Mesendoderm (in vitro differentiated cells): ENCODE measurements around the gene TTC3.
A peak's percentile ranks its signal among the peaks of the same experiment; 100 is the strongest.

Experiments used
- DNase-seq: peaks from one replicate; pipeline ENCODE4 v3.0.0; 2013
- H2AK5ac ChIP-seq: 2 replicates; pipeline ENCODE4 v1.6.1; 2013; ENCODE audit warnings: low read length, inconsistent platforms
- H2BK120ac ChIP-seq: 2 replicates; pipeline ENCODE4 v1.6.1; 2013; ENCODE audit warnings: low read depth, mild to moderate bottlenecking, low read length, moderate library complexity, mixed read lengths
- H2BK15ac ChIP-seq: replicated peaks from 2 replicates; pipeline ENCODE4 v1.6.1; 2013; ENCODE audit warnings: low read depth, mild to moderate bottlenecking, moderate library complexity
- H2BK5ac ChIP-seq: 2 replicates; pipeline ENCODE4 v1.6.1; 2013; ENCODE audit warnings: low read length, inconsistent platforms
- H3K18ac ChIP-seq: 2 replicates; pipeline ENCODE4 v1.6.1; 2013; ENCODE audit warnings: mild to moderate bottlenecking, low read length, mixed read lengths
- H3K23ac ChIP-seq: one replicate; pipeline ENCODE4 v1.6.1; 2013; ENCODE audit warnings: low read length
- H3K27ac ChIP-seq: 2 replicates; pipeline ENCODE4 v1.5.1; 2013; ENCODE audit warnings: low read depth, mild to moderate bottlenecking, inconsistent platforms, low read length, moderate library complexity
- H3K27me3 ChIP-seq: 2 replicates; pipeline ENCODE4 v1.6.1; 2013; ENCODE audit warnings: low read length, control low read depth, mild to moderate bottlenecking, inconsistent platforms; ENCODE audit not compliant: insufficient read depth, poor library complexity
- H3K36me3 ChIP-seq: 2 replicates; pipeline ENCODE4 v1.6.1; 2013; ENCODE audit warnings: low read length, inconsistent platforms; ENCODE audit not compliant: control insufficient read depth, insufficient read depth
- H3K4ac ChIP-seq: one replicate; pipeline ENCODE4 v1.6.1; 2013; ENCODE audit warnings: low read depth, mild to moderate bottlenecking, low read length, moderate library complexity
- H3K4me1 ChIP-seq: 2 replicates; pipeline ENCODE4 v1.6.1; 2013; ENCODE audit warnings: low read depth, low read length, inconsistent platforms; ENCODE audit not compliant: control insufficient read depth
- H3K4me2 ChIP-seq: 2 replicates; pipeline ENCODE4 v1.6.1; 2013; ENCODE audit warnings: low read length
- H3K4me3 ChIP-seq: 2 replicates; pipeline ENCODE4 v1.5.1; 2013; ENCODE audit warnings: mild to moderate bottlenecking, low read length
- H3K56ac ChIP-seq: one replicate; pipeline ENCODE4 v1.6.1; 2013; ENCODE audit warnings: low read length
- H3K79me1 ChIP-seq: 2 replicates; pipeline ENCODE4 v1.6.1; 2013; ENCODE audit warnings: low read length, inconsistent platforms
- H3K79me2 ChIP-seq: 2 replicates; pipeline ENCODE4 v1.6.1; 2013; ENCODE audit warnings: mild to moderate bottlenecking, low read length; ENCODE audit not compliant: control insufficient read depth, insufficient read depth
- H3K9ac ChIP-seq: 2 replicates; pipeline ENCODE4 v1.6.1; 2013; ENCODE audit warnings: low read length, inconsistent platforms
- H4K5ac ChIP-seq: one replicate; pipeline ENCODE4 v1.6.1; 2013; ENCODE audit warnings: low read length
- H4K8ac ChIP-seq: one replicate; pipeline ENCODE4 v1.6.1; 2013; ENCODE audit warnings: low read depth, mild to moderate bottlenecking, control low read depth, low read length, moderate library complexity
- WGBS: extraction: QIAGEN DNeasy Blood & Tissue Kit; methylation state at CpG from one replicate; pipeline ENCODE4 v1.1.7; 2013; ENCODE audit warnings: low lambda C conversion rate, missing lambda C conversion rate; ENCODE audit not compliant: insufficient coverage; ENCODE audit errors: extremely low coverage; 5-methylcytosine and 5-hydroxymethylcytosine counted together

The TTC3 gene

GRCh38 chr21:37073417-37074196, 553 bp downstream of the TTC3 start:
- Histone ChIP-seq H3K79me1 (peaks cover 9% of the 10 kb centered on the region), H4K8ac (no peak overlapping the region), H3K36me3 (no peaks in the 10 kb centered on the region), H3K18ac (peak overlapping the region; percentile 23), H3K4me3 (peak overlapping the region; percentile 33), H2BK15ac (no peak overlapping the region), H3K4me1 (no peaks in the 10 kb centered on the region), H3K27me3 (peaks cover 2% of the 10 kb centered on the region), H3K9ac (peak overlapping the region; percentile 67), H3K23ac (peak overlapping the region; percentile 17), H3K4me2 (peak overlapping the region; percentile 56), H3K56ac (peak overlapping the region; percentile 93), H2BK120ac (no peak overlapping the region), H3K27ac (no peak overlapping the region), H3K79me2 (peaks cover 5% of the 10 kb centered on the region), H3K4ac (no peak overlapping the region), H2AK5ac (no peak overlapping the region), H2BK5ac (no peak overlapping the region), H4K5ac (no peak overlapping the region)
- no CpG with 5 or more reads among the region's 70 CpGs for WGBS
- DNase-seq = no peak

GRCh38 chr21:37074197-37074510, 1.1 kb downstream of the TTC3 start:
- no peak overlapping the region for H3K4ac ChIP-seq
- H3K4me3 ChIP-seq = peak overlapping the region; percentile 33
- H3K4me2 ChIP-seq = peak overlapping the region; percentile 56
- no CpG with 5 or more reads among the region's 13 CpGs for WGBS
- H2AK5ac ChIP-seq = no peak overlapping the region
- H2BK15ac ChIP-seq = no peak overlapping the region
- H3K23ac ChIP-seq = peak overlapping the region; percentile 17
- peaks cover 2% of the 10 kb centered on the region for H3K27me3 ChIP-seq
- no peak overlapping the region for H3K18ac ChIP-seq
- DNase-seq = no peak
- no peak overlapping the region for H2BK5ac ChIP-seq
- peaks cover 9% of the 10 kb centered on the region for H3K79me1 ChIP-seq
- no peaks in the 10 kb centered on the region for H3K36me3 ChIP-seq
- no peak overlapping the region for H4K5ac ChIP-seq
- H2BK120ac ChIP-seq = no peak overlapping the region
- H3K9ac ChIP-seq = peak overlapping the region; percentile 67
- H3K79me2 ChIP-seq = peaks cover 5% of the 10 kb centered on the region
- no peak overlapping the region for H4K8ac ChIP-seq
- H3K56ac ChIP-seq = peak overlapping the region; percentile 93
- H3K4me1 ChIP-seq = no peaks in the 10 kb centered on the region
- no peak overlapping the region for H3K27ac ChIP-seq

GRCh38 chr21:37074546-37074945, 1.5 kb downstream of the TTC3 start:
- Histone ChIP-seq H3K23ac (no peak overlapping the region), H3K18ac (no peak overlapping the region), H2BK120ac (no peak overlapping the region), H3K56ac (peak overlapping the region; percentile 93), H3K4me1 (no peaks in the 10 kb centered on the region), H3K4me2 (peak overlapping the region; percentile 56), H3K36me3 (no peaks in the 10 kb centered on the region), H3K4ac (no peak overlapping the region), H3K9ac (peak overlapping the region; percentile 67), H3K79me2 (peaks cover 5% of the 10 kb centered on the region), H2BK15ac (no peak overlapping the region), H2BK5ac (no peak overlapping the region), H3K4me3 (no peak overlapping the region), H3K27ac (no peak overlapping the region), H3K79me1 (peaks cover 9% of the 10 kb centered on the region), H2AK5ac (no peak overlapping the region), H4K8ac (no peak overlapping the region), H3K27me3 (peaks cover 2% of the 10 kb centered on the region), H4K5ac (no peak overlapping the region)
- DNase-seq = no peak
- WGBS = no CpG with 5 or more reads among the region's 9 CpGs

- Histone ChIP-seq H3K56ac (no peak overlapping the region), H3K4me3 (no peak overlapping the region), H3K27ac (no peak overlapping the region), H3K4me2 (no peak overlapping the region), H3K9ac (no peak overlapping the region), H4K8ac (no peak overlapping the region), H2BK5ac (no peak overlapping the region), H3K36me3 (no peaks in the 10 kb centered on the region), H3K18ac (no peak overlapping the region), H3K4me1 (no peaks in the 10 kb centered on the region), H4K5ac (no peak overlapping the region), H3K4ac (no peak overlapping the region), H2BK120ac (no peak overlapping the region), H3K79me1 (peaks cover 9% of the 10 kb centered on the region), H2AK5ac (no peak overlapping the region), H2BK15ac (no peak overlapping the region), H3K79me2 (peaks cover 5% of the 10 kb centered on the region), H3K23ac (no peak overlapping the region), H3K27me3 (peaks cover 2% of the 10 kb centered on the region)
- DNase-seq = no peak
- WGBS = no CpG with 5 or more reads among the region's 4 CpGs
These were observed 2.2 kb downstream of the TTC3 start for GRCh38 chr21:37075214-37075770.

- H3K9ac ChIP-seq = no peak overlapping the region
- H3K56ac ChIP-seq = no peak overlapping the region
- peaks cover 9% of the 10 kb centered on the region for H3K79me1 ChIP-seq
- no peak overlapping the region for H3K23ac ChIP-seq
- peaks cover 2% of the 10 kb centered on the region for H3K27me3 ChIP-seq
- no peaks in the 10 kb centered on the region for H3K36me3 ChIP-seq
- no peaks in the 10 kb centered on the region for H3K4me1 ChIP-seq
- no peak overlapping the region for H3K27ac ChIP-seq
- H2BK5ac ChIP-seq = no peak overlapping the region
- no peak overlapping the region for H2AK5ac ChIP-seq
- no peak overlapping the region for H2BK15ac ChIP-seq
- peaks cover 5% of the 10 kb centered on the region for H3K79me2 ChIP-seq
- H4K8ac ChIP-seq = no peak overlapping the region
- H2BK120ac ChIP-seq = no peak overlapping the region
- no peak for DNase-seq
- H3K4ac ChIP-seq = no peak overlapping the region
- H4K5ac ChIP-seq = no peak overlapping the region
- H3K4me2 ChIP-seq = no peak overlapping the region
- no peak overlapping the region for H3K4me3 ChIP-seq
- WGBS = no CpG with 5 or more reads among the region's 4 CpGs
- no peak overlapping the region for H3K18ac ChIP-seq
These were observed 3.2 kb downstream of the TTC3 start for GRCh38 chr21:37076087-37076850.
